ENCODE results near the gene B4GALNT2. TPM values are rescaled to one million over a fixed set of nuclear protein-coding genes. Genes with fewer than 3 reads are reported as not detected.
"Not testable (repeated sequence)": the region's sequence is repeated elsewhere in the genome, so short reads cannot be mapped to it uniquely, and the experiment has no call there.

The B4GALNT2 gene, protein sequence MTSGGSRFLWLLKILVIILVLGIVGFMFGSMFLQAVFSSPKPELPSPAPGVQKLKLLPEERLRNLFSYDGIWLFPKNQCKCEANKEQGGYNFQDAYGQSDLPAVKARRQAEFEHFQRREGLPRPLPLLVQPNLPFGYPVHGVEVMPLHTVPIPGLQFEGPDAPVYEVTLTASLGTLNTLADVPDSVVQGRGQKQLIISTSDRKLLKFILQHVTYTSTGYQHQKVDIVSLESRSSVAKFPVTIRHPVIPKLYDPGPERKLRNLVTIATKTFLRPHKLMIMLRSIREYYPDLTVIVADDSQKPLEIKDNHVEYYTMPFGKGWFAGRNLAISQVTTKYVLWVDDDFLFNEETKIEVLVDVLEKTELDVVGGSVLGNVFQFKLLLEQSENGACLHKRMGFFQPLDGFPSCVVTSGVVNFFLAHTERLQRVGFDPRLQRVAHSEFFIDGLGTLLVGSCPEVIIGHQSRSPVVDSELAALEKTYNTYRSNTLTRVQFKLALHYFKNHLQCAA
- 10 to 100 TPM in 1 of 5 donors, 1 to 10 TPM in 3, not detected in 1; 1.1 to 41.7 (median 5.3) TPM for total RNA-seq
- 1 to 10 TPM; 1.4 to 2.2 (median 1.4) TPM for polyA plus RNA-seq
- long read RNA-seq, donor 1 = 0 reads
- long read RNA-seq, donor 2 = 0 reads
- long read RNA-seq, donor 3 = 0 reads
- long read RNA-seq, donor 4 = 0 reads
- long read RNA-seq, donor 5 = 0 reads
- long read RNA-seq, donor 6 = 0 reads
- long read RNA-seq, donor 7 = 0 reads
- long read RNA-seq, donor 8 = 0 reads
- long read RNA-seq, donor 9 = 0 reads
- long read RNA-seq, donor 10 = 0 reads

DNA sequence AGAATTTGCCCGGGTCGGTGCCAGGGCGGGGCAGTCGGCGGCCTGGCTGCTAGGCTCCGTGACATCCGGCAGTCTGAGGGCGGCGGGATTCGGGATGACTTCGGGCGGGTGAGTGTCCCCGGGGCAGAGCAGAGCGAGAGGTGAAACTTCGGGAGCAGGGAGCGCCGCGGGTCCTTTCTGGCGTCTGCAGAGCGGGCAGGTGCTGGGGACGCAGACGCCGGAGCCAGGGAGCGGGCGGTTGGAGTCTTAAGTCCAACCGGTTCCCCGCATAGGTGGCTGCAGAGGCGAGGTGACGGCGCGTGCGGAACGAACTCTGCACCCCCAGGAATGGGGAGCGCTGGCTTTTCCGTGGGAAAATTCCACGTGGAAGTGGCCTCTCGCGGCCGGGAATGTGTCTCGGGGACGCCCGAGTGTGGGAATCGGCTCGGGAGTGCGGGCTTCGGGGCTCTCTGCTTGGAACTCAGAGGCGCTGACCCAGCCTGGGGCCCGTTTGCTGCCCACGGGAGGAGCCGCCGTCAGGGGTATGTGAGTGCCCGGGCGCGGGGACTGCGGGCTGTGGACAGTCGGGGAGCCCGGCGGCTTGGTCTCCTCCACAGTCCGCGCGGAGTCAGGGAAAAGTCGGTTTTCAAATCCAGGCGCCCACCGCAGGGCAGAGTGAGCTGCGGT lies at the start of gene B4GALNT2:
Gene B4GALNT2, plus strand, starts transcription at position 71 of the 666 bp plus-strand sequence. Its CDS starts 24 bp downstream, at position 95.
- no peaks in the 10 kb centered on the region for H3K36me3 ChIP-seq
- intact Hi-C loops (cut with DNase I; ENCODE audit: low total_unique reads) = no loop called here
- peak; percentile 35 to 56 for DNase-seq
- peak within 1 kb of the TSS; percentile 37 to 52 (median 40) for H3K4me3 ChIP-seq
- H3K4me1 ChIP-seq = peaks cover 12 to 18% (median 14%) of the 10 kb centered on the region in 4 donors
- H3K27ac ChIP-seq = peak within 1 kb of the TSS in 3 of 5 donors; percentile 2 to 42 (median 35)
- H3K27me3 ChIP-seq = peaks cover 0 to 70% (median 30%) of the 10 kb centered on the region in 3 donors
- H3K9me3 ChIP-seq = peaks cover 0 to 13% (median 4%) of the 10 kb centered on the region in 4 donors
- TF ChIP-seq EP300 (IDR thresholded peaks at IDR 0.05) (no peak), POLR2AphosphoS5 (IDR thresholded peaks at IDR 0.05) (no peak), POLR2A (IDR thresholded peaks at IDR 0.05) (no peak)
- TF ChIP-seq, protein P1, sequence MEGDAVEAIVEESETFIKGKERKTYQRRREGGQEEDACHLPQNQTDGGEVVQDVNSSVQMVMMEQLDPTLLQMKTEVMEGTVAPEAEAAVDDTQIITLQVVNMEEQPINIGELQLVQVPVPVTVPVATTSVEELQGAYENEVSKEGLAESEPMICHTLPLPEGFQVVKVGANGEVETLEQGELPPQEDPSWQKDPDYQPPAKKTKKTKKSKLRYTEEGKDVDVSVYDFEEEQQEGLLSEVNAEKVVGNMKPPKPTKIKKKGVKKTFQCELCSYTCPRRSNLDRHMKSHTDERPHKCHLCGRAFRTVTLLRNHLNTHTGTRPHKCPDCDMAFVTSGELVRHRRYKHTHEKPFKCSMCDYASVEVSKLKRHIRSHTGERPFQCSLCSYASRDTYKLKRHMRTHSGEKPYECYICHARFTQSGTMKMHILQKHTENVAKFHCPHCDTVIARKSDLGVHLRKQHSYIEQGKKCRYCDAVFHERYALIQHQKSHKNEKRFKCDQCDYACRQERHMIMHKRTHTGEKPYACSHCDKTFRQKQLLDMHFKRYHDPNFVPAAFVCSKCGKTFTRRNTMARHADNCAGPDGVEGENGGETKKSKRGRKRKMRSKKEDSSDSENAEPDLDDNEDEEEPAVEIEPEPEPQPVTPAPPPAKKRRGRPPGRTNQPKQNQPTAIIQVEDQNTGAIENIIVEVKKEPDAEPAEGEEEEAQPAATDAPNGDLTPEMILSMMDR (IDR thresholded peaks at IDR 0.05) = no peak
- WGBS, 5 donors = 2 to 8% (median 3%) methylated on average over 51 to 65 of the region's 65 CpGs

- peaks cover 0 to 34% (median 0%) of the 10 kb centered on the region in 3 donors for H3K27me3 ChIP-seq
- H3K9me3 ChIP-seq; H3K4me3 ChIP-seq; DNase-seq; H3K36me3 ChIP-seq; H3K4me1 ChIP-seq; H3K27ac ChIP-seq; intact Hi-C loops (cut with DNase I; ENCODE audit: low total_unique reads): not testable (repeated sequence)
- 76 to 86% (median 80%) methylated on average over 2 of the region's 2 CpGs for WGBS, 5 donors
Observed at GRCh38 chr17:49085046-49085445, 47.5 kb upstream of the B4GALNT2 start.

- no peaks in the 10 kb centered on the region for H3K9me3 ChIP-seq
- no peak for DNase-seq
- H3K4me1 ChIP-seq = no peaks in the 10 kb centered on the region
- TF ChIP-seq POLR2AphosphoS5 (IDR thresholded peaks at IDR 0.05) (no peak), POLR2A (IDR thresholded peaks at IDR 0.05) (no peak), EP300 (IDR thresholded peaks at IDR 0.05) (no peak)
- TF ChIP-seq, protein P1 (IDR thresholded peaks at IDR 0.05) = no peak
- H3K4me3 ChIP-seq = no peak overlapping the region
- no peak overlapping the region for H3K27ac ChIP-seq
- peaks cover 0 to 34% (median 0%) of the 10 kb centered on the region in 3 donors for H3K27me3 ChIP-seq
- 70 to 89% (median 86%) methylated on average over 5 of the region's 5 CpGs for WGBS, 5 donors
- intact Hi-C loops (cut with DNase I; ENCODE audit: low total_unique reads) = no loop called here
- H3K36me3 ChIP-seq = no peaks in the 10 kb centered on the region
Observed at GRCh38 chr17:49085565-49086315, 46.8 kb upstream of the B4GALNT2 start.

DNA sequence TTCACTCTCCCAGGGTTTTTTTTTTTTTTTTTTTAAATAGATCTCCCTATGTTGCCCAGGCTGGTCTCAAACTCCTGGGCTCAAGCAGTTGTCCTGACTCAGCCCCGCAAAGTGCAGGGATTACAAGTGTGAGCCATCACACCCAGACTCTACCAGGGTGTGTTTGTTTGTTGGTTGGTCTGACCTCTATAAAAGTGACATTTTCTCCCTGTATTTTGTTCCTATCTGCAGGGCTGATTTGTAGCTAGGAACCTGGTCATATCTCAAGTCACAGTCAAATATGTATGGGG lies 46.3 kb upstream of the B4GALNT2 start:
- Histone ChIP-seq H3K27me3 (peaks cover 0 to 34% (median 0%) of the 10 kb centered on the region in 3 donors), H3K27ac (no peak overlapping the region), H3K4me3 (no peak overlapping the region), H3K4me1 (no peaks in the 10 kb centered on the region), H3K36me3 (no peaks in the 10 kb centered on the region), H3K9me3 (no peaks in the 10 kb centered on the region)
- intact Hi-C loops (cut with DNase I; ENCODE audit: low total_unique reads) = no loop called here
- 0 to 30% (median 28%) methylated on average over 1 of the region's 1 CpG for WGBS, 5 donors
- DNase-seq = peak in 1 of 2 donors; percentile 8
- TF ChIP-seq EP300 (IDR thresholded peaks at IDR 0.05) (no peak), POLR2A (IDR thresholded peaks at IDR 0.05) (no peak), POLR2AphosphoS5 (IDR thresholded peaks at IDR 0.05) (no peak)
- TF ChIP-seq, protein P1 (IDR thresholded peaks at IDR 0.05) = no peak
